B cell (primary cell): ENCODE results near the gene PLXNA1. TPM values are rescaled to one million over a fixed set of nuclear protein-coding genes. Genes with fewer than 3 reads are reported as not detected.

ENCODE experiments used
- ATAC-seq: fragments of 200-7000 bp; cut with Tn5 transposase; one replicate; pipeline ENCODE4 v1.10.0; 2021; ENCODE audit warnings: low read depth, mild to moderate bottlenecking, moderate number of reproducible peaks, moderate library complexity
- CTCF ChIA-PET: fragments of 350-600 bp; sonication (Branson Sonifier 250); formaldehyde crosslinking; loops from one replicate; lab custom pipeline; 2021; ENCODE audit warnings: antibody characterized with exemption, inconsistent platforms; lab: Charles Lee
- POLR2A ChIA-PET: fragments of 350-600 bp; sonication (Branson Sonifier 250); formaldehyde crosslinking; loops from one replicate; lab custom pipeline; 2021; ENCODE audit warnings: antibody characterized with exemption; lab: Charles Lee
- DNase-seq: peaks from one replicate; pipeline ENCODE4 v3.0.0; 2013
- H2AFZ ChIP-seq: 2 replicates; pipeline ENCODE4 v1.6.1; 2012; ENCODE audit warnings: mild to moderate bottlenecking, low read depth, low read length; ENCODE audit not compliant: insufficient read depth, poor library complexity, severe bottlenecking
- H3K27ac ChIP-seq, 2 donors: 1 replicate in 1 of 2; 2 replicates in 1 of 2; pipeline ENCODE4 v1.5.1; 2012 to 2013; ENCODE audit warnings: low read length in 2 of 2, mild to moderate bottlenecking in 2 of 2, moderate library complexity in 1 of 2
- H3K27me3 ChIP-seq, 4 experiments: fragments of 200-600 bp in 1 of 4; sonication (generic) in 1 of 4; replicated peaks in 1 of 4; 1 replicate in 2 of 4; 2 replicates in 2 of 4; pipeline versions ENCODE4 v1.6.1 to v1.7.0; 2013 to 2016; ENCODE audit warnings: low read length in 3 of 4, mild to moderate bottlenecking in 2 of 4, mixed read lengths in 1 of 4, moderate library complexity in 1 of 4; ENCODE audit not compliant: insufficient read depth in 4 of 4, control insufficient read depth in 3 of 4; ENCODE audit errors: control extremely low read depth in 1 of 4
- H3K36me3 ChIP-seq, 2 experiments: replicated peaks in 1 of 2; 1 replicate in 1 of 2; 2 replicates in 1 of 2; pipeline versions ENCODE4 v1.6.1 to v1.7.1; 2013; ENCODE audit warnings: low read length in 1 of 2; ENCODE audit not compliant: insufficient read depth in 2 of 2, control insufficient read depth in 1 of 2; ENCODE audit errors: control extremely low read depth in 1 of 2, extremely low read depth in 1 of 2
- H3K4me1 ChIP-seq, 2 donors: fragments of 200-600 bp in 1 of 2; sonication (generic) in 1 of 2; 1 replicate in 1 of 2; 2 replicates in 1 of 2; pipeline versions ENCODE4 v1.5.1 to v1.6.1; 2013 to 2017; ENCODE audit warnings: low read length in 2 of 2; ENCODE audit not compliant: control insufficient read depth in 2 of 2, insufficient read depth in 2 of 2
- H3K4me2 ChIP-seq: replicated peaks from 2 replicates; pipeline ENCODE3; 2012; ENCODE audit warnings: mild to moderate bottlenecking, low read depth, low read length; ENCODE audit not compliant: poor library complexity, severe bottlenecking
- H3K4me3 ChIP-seq, 5 experiments: fragments of 200-600 bp in 1 of 5; sonication (generic) in 1 of 5; 1 replicate in 3 of 5; 2 replicates in 2 of 5; pipeline versions ENCODE4 v1.5.1 to v1.7.0; 2011 to 2016; ENCODE audit warnings: low read length in 4 of 5, mild to moderate bottlenecking in 4 of 5, low read depth in 2 of 5, control low read depth in 1 of 5, moderate library complexity in 1 of 5; ENCODE audit not compliant: insufficient read depth in 1 of 5; ENCODE audit errors: control extremely low read depth in 1 of 5, extremely low read depth in 1 of 5
- H3K79me2 ChIP-seq: fragments of 200-600 bp; sonication (generic); one replicate; pipeline ENCODE4 v1.6.0; 2016; ENCODE audit warnings: low read length; ENCODE audit not compliant: control insufficient read depth, insufficient read depth
- H3K9ac ChIP-seq: fragments of 200-600 bp; sonication (generic); 2 replicates; pipeline ENCODE4 v1.6.1; 2017; ENCODE audit warnings: mild to moderate bottlenecking, low read length, moderate library complexity
- H3K9me3 ChIP-seq, 3 donors: one replicate each; pipeline versions ENCODE4 v1.6.1 to v1.7.1; 2013; ENCODE audit warnings: low read length in 2 of 3; ENCODE audit not compliant: control insufficient read depth in 2 of 3, insufficient read depth in 1 of 3; ENCODE audit errors: control extremely low read depth in 1 of 3
- H4K20me1 ChIP-seq: 2 replicates; pipeline ENCODE4 v1.6.0; 2012; ENCODE audit warnings: mild to moderate bottlenecking, low read length; ENCODE audit not compliant: insufficient read depth, control insufficient read depth, poor library complexity, severe bottlenecking
- H3K27ac Mint-ChIP-seq: one replicate; pipeline ENCODE4 v1.8.0; 2021; ENCODE audit warnings: mixed read lengths
- H3K27me3 Mint-ChIP-seq: one replicate; pipeline ENCODE4 v1.8.0; 2021; ENCODE audit warnings: mixed read lengths
- H3K4me1 Mint-ChIP-seq: one replicate; pipeline ENCODE4 v1.8.0; 2021; ENCODE audit warnings: mixed read lengths
- H3K4me3 Mint-ChIP-seq: one replicate; pipeline ENCODE4 v1.8.0; 2021; ENCODE audit warnings: mixed read lengths
- H3K9me3 Mint-ChIP-seq: one replicate; pipeline ENCODE4 v1.8.0; 2022; ENCODE audit warnings: mixed read lengths; ENCODE audit not compliant: insufficient read depth
- EZH2 ChIP-seq: IDR thresholded peaks from 2 replicates; pipeline ENCODE4 v1.6.1; 2012; ENCODE audit warnings: borderline replicate concordance, low read depth, mild to moderate bottlenecking, moderate library complexity, low read length; ENCODE audit not compliant: insufficient read depth, poor library complexity, severe bottlenecking
- WGBS: methylation state at CpG from one replicate; pipeline ENCODE4 v1.1.5; 2013; ENCODE audit warnings: missing lambda C conversion rate; ENCODE audit not compliant: insufficient coverage; 5-methylcytosine and 5-hydroxymethylcytosine counted together
- intact Hi-C: fragments of 100-400 bp; cut with micrococcal nuclease; formaldehyde crosslinking; loops from one replicate; pipeline ENCODE4 v1.10.0; 2022
- polyA plus RNA-seq: library from polyadenylated mRNA; depleted of rRNA; stranded (reverse); fragments of >200 nt; gene quantifications from 2 replicates; pipeline ENCODE4 v1.2.3, GENCODE V29; 2012
- total RNA-seq, 2 donors: library from RNA; stranded (reverse); fragments of 120-200 nt in 1 of 2; gene quantifications; 1 replicate in 1 of 2; 2 replicates in 1 of 2; pipeline versions ENCODE4 v1.2.3 to v1.2.4, GENCODE V29; 2013 to 2022
- TF ChIP-seq, protein P1 (sequence below): fragments of 200-600 bp; IDR thresholded peaks from one replicate; pipeline ENCODE4 v1.8.0; 2022; ENCODE audit warnings: antibody characterized with exemption, mild to moderate bottlenecking

The PLXNA1 gene
- total and polyA plus RNA-seq, 2 donors (not counting 1 experiment from before 2014, with no cell fraction given), result 6.7 to 22.3 TPM

DNA sequence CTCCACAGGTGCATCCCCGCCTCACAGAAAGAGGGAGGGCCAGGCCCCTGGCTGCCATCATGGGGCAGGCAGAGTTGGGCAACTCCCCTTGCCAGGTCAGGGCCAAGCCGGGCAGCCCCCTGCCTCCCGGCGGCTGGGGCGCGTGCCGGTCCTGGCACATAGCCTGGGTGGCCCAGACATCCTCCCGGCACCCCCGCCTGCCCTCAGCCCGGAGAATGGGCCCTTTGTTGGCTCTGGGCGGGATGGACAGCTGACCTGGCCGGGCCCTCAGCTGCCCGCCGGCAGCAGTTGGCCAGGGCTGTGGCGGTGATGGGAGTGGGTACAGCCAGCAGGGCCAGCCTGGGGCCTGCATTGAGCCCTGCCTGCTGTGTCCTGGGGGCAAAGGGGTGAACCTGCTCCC, 16.5 kb downstream of the PLXNA1 start:
- 96% methylated on average over 15 of the region's 15 CpGs for WGBS
- H3K4me2 ChIP-seq, result no peak overlapping the region
- no peaks in the 10 kb centered on the region for H4K20me1 ChIP-seq
- no peak overlapping the region for H3K27ac Mint-ChIP-seq
- TF ChIP-seq EZH2, result no peak
- TF ChIP-seq, protein P1, sequence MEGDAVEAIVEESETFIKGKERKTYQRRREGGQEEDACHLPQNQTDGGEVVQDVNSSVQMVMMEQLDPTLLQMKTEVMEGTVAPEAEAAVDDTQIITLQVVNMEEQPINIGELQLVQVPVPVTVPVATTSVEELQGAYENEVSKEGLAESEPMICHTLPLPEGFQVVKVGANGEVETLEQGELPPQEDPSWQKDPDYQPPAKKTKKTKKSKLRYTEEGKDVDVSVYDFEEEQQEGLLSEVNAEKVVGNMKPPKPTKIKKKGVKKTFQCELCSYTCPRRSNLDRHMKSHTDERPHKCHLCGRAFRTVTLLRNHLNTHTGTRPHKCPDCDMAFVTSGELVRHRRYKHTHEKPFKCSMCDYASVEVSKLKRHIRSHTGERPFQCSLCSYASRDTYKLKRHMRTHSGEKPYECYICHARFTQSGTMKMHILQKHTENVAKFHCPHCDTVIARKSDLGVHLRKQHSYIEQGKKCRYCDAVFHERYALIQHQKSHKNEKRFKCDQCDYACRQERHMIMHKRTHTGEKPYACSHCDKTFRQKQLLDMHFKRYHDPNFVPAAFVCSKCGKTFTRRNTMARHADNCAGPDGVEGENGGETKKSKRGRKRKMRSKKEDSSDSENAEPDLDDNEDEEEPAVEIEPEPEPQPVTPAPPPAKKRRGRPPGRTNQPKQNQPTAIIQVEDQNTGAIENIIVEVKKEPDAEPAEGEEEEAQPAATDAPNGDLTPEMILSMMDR, result no peak
- H3K9me3 ChIP-seq, result no peaks in the 10 kb centered on the region
- no peak overlapping the region for H3K27ac ChIP-seq
- peaks cover 0 to 11% of the 10 kb centered on the region in 2 donors for H3K4me1 ChIP-seq
- intact Hi-C loops, result no loop called here
- no peak for DNase-seq
- ChIA-PET POLR2A (no interaction called here), CTCF (no interaction called here)
- H3K9ac ChIP-seq, result no peak overlapping the region
- H3K9me3 Mint-ChIP-seq, result no peaks in the 10 kb centered on the region
- no peak overlapping the region for H3K4me3 ChIP-seq
- H3K79me2 ChIP-seq, result no peaks in the 10 kb centered on the region
- peaks cover 11% of the 10 kb centered on the region for H3K4me1 Mint-ChIP-seq
- no peaks in the 10 kb centered on the region for H3K27me3 Mint-ChIP-seq
- no peak overlapping the region for H3K4me3 Mint-ChIP-seq
- ATAC-seq, result no peak
- no peak overlapping the region for H2AFZ ChIP-seq
- H3K27me3 ChIP-seq, result peaks cover 0 to 2% (median 0%) of the 10 kb centered on the region in 4 experiments
- no peaks in the 10 kb centered on the region for H3K36me3 ChIP-seq

DNA sequence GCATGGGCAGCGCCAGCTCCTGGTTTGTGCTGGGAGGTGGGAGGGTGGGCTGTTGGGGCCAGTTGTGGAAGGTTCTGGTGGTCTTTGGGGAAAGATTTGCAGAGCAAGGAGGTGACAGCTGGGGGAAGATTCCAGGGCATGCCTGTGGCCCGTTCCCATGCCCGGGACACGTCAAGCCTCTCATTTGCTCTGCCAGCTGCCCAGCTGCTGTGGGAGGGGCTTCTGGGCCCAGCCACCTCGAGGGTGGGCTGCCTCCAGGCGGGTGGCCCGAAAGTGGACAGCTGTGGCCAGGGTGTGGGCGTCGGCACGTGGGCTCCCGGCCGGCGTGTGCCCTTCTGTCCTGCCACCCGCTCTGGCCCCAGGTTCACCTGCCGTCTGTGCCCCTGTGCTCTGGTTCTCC, 17.2 kb downstream of the PLXNA1 start:
- H4K20me1 ChIP-seq, result no peaks in the 10 kb centered on the region
- Mint-ChIP-seq H3K9me3 (no peaks in the 10 kb centered on the region), H3K4me3 (no peak overlapping the region), H3K4me1 (peaks cover 5% of the 10 kb centered on the region), H3K27ac (no peak overlapping the region), H3K27me3 (no peaks in the 10 kb centered on the region)
- H3K27ac ChIP-seq, result no peak overlapping the region
- ChIA-PET CTCF (no interaction called here), POLR2A (no interaction called here)
- DNase-seq (no peak), ATAC-seq (no peak)
- WGBS, result 88% methylated on average over 15 of the region's 15 CpGs
- peaks cover 0 to 2% (median 0%) of the 10 kb centered on the region in 4 experiments for H3K27me3 ChIP-seq
- H3K4me3 ChIP-seq, result no peak overlapping the region
- no peak overlapping the region for H2AFZ ChIP-seq
- no peaks in the 10 kb centered on the region for H3K9me3 ChIP-seq
- no peak overlapping the region for H3K9ac ChIP-seq
- intact Hi-C loops, result no loop called here
- TF ChIP-seq, protein P1, result no peak
- TF ChIP-seq EZH2, result no peak
- no peaks in the 10 kb centered on the region for H3K79me2 ChIP-seq
- no peaks in the 10 kb centered on the region for H3K36me3 ChIP-seq
- H3K4me2 ChIP-seq, result no peak overlapping the region
- H3K4me1 ChIP-seq, result peaks cover 0 to 5% of the 10 kb centered on the region in 2 donors
